Measurements from ENCODE around the gene PKDCC.

DNA sequence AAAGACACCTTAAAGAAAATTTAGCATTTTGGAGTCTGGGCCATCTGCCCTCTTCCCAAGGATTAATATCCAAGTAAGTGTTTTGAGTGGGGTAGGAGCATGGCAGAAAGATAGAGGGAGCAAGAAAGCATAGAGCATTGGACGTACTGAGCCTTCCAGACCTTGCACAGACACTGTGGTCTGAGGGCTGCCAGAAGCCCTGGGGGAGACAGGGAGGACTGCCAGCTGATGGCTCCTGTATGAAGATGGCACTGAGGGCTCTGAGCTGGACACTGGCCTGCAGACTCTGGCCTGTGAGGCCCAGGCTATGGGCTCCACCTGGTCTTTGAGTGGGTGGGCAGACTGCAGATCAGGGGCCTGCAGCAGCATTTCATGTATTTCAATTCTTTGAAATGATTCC lies 2.9 kb upstream of the PKDCC start:
- TF ChIP-seq CHD2 (IDR thresholded peaks at IDR 0.05; ENCODE audit: low read length), result no peak
- TF ChIP-seq CTCF (IDR thresholded peaks at IDR 0.05; ENCODE audit: control extremely low read depth in 1 of 3, insufficient read depth in 1 of 3, low read depth in 1 of 3, low read length in 3 of 3), result no peak
